Measurements from ENCODE around the gene RADX.

The RADX gene

DNA sequence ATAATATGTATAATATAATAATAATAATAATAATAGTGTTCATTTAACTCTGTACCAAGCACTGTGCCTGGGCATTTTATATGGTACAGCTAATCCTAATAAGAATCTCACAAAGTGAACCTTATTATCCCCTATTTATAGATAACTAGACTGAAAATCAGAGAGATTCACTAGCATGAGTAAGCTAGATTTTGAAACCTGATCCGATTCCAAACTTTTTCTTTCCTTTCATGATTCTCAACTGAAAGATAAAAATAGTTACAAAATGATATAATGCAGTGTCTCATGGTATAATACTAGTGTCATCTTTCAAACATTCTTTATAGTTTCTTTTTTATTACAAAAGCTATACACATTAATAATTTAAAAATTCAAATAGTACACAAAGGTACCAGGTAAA, 58.9 kb downstream of the RADX start:
- H3K36me3 ChIP-seq (ENCODE audit: control insufficient read depth, insufficient read depth, low read length): no peaks in the 10 kb centered on the region
- no peaks in the 10 kb centered on the region for H3K27me3 ChIP-seq (replicated peaks; ENCODE audit: control insufficient read depth, insufficient read depth, low read length, poor library complexity, severe bottlenecking)
- no peaks in the 10 kb centered on the region for H3K9me3 ChIP-seq (ENCODE audit: control insufficient read depth, low read length)
- DNase-seq: no peak
- H3K4me3 ChIP-seq (ENCODE audit: insufficient read depth, low read depth, low read length, poor library complexity, severe bottlenecking): no peak overlapping the region
- no peak overlapping the region for H3K27ac ChIP-seq (ENCODE audit: insufficient read depth, low read length, poor library complexity, severe bottlenecking)
- H3K4me1 ChIP-seq (ENCODE audit: control insufficient read depth, insufficient read depth, low read length, poor library complexity, severe bottlenecking): no peaks in the 10 kb centered on the region

DNA sequence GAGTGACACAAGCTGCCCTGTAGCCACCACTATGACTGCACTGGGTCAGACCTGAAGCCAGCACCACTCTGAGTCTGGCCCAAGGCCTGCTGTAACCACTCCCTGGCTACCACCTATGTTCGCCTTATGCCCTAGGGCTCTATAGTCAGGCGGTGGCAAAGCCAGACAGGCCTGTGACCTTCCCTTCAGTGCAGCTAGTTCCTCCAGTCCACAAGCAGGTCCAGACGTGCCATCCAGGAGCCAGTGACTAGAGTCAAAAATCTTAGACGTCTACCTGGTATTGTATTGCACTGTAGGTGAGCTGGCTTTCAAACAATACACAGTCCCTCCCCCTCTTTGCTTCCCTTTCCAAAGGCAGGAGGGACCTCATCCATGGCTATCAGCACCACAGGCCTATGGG, 60.7 kb downstream of the RADX start:
- DNase-seq: no peak
- H3K27ac ChIP-seq (ENCODE audit: insufficient read depth, low read length, poor library complexity, severe bottlenecking): no peak overlapping the region
- no peaks in the 10 kb centered on the region for H3K27me3 ChIP-seq (replicated peaks; ENCODE audit: control insufficient read depth, insufficient read depth, low read length, poor library complexity, severe bottlenecking)
- H3K4me1 ChIP-seq (ENCODE audit: control insufficient read depth, insufficient read depth, low read length, poor library complexity, severe bottlenecking): no peaks in the 10 kb centered on the region
- H3K36me3 ChIP-seq (ENCODE audit: control insufficient read depth, insufficient read depth, low read length): no peaks in the 10 kb centered on the region
- no peak overlapping the region for H3K4me3 ChIP-seq (ENCODE audit: insufficient read depth, low read depth, low read length, poor library complexity, severe bottlenecking)
- no peaks in the 10 kb centered on the region for H3K9me3 ChIP-seq (ENCODE audit: control insufficient read depth, low read length)

DNA sequence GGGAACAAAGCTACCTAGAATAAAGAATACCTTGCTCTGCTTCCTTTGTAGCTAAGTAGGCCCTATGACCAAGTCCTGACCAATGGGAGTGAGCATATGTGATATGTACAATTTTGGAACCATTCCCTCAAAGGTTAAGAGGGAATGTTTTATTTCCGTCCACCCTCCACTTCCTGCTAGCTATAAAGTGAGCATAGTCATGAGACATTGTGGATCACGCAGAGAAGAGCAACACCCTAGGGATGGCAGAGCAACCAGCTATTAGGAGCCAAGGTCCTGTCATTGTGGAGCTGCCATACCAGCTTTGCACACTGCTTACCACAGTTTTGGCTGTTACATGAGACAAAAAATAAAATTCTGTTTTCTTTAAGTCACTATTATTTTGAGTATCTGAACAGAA, 68.9 kb downstream of the RADX start:
- Histone ChIP-seq H3K4me3 (ENCODE audit: insufficient read depth, low read depth, low read length, poor library complexity, severe bottlenecking) (no peak overlapping the region), H3K9me3 (ENCODE audit: control insufficient read depth, low read length) (no peaks in the 10 kb centered on the region), H3K4me1 (ENCODE audit: control insufficient read depth, insufficient read depth, low read length, poor library complexity, severe bottlenecking) (no peaks in the 10 kb centered on the region), H3K27me3 (replicated peaks; ENCODE audit: control insufficient read depth, insufficient read depth, low read length, poor library complexity, severe bottlenecking) (no peaks in the 10 kb centered on the region), H3K36me3 (ENCODE audit: control insufficient read depth, insufficient read depth, low read length) (no peaks in the 10 kb centered on the region), H3K27ac (ENCODE audit: insufficient read depth, low read length, poor library complexity, severe bottlenecking) (no peak overlapping the region)
- no peak for DNase-seq

DNA sequence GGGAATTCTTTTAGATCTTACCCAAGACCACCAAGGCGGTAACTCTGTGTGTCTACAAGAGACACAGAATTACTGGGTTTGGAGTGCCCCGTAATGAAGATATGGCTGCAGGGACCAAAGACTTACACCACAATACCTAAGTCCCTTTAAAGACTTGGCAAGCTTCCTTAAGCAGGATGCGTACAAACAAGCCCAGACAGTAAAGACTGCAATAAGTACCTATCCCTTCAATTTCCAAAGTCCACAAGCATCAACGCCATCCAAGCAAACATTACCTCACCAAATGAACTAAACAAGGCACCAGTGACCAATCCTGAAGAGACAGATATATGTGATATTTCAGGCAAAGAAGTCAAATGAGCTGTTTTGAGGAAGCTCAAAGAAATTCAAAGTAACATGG, 72.4 kb downstream of the RADX start:
- Histone ChIP-seq H3K9me3 (ENCODE audit: control insufficient read depth, low read length) (no peaks in the 10 kb centered on the region), H3K27me3 (replicated peaks; ENCODE audit: control insufficient read depth, insufficient read depth, low read length, poor library complexity, severe bottlenecking) (no peaks in the 10 kb centered on the region), H3K27ac (ENCODE audit: insufficient read depth, low read length, poor library complexity, severe bottlenecking) (no peak overlapping the region), H3K4me3 (ENCODE audit: insufficient read depth, low read depth, low read length, poor library complexity, severe bottlenecking) (no peak overlapping the region), H3K36me3 (ENCODE audit: control insufficient read depth, insufficient read depth, low read length) (no peaks in the 10 kb centered on the region), H3K4me1 (ENCODE audit: control insufficient read depth, insufficient read depth, low read length, poor library complexity, severe bottlenecking) (no peaks in the 10 kb centered on the region)
- no peak for DNase-seq

DNA sequence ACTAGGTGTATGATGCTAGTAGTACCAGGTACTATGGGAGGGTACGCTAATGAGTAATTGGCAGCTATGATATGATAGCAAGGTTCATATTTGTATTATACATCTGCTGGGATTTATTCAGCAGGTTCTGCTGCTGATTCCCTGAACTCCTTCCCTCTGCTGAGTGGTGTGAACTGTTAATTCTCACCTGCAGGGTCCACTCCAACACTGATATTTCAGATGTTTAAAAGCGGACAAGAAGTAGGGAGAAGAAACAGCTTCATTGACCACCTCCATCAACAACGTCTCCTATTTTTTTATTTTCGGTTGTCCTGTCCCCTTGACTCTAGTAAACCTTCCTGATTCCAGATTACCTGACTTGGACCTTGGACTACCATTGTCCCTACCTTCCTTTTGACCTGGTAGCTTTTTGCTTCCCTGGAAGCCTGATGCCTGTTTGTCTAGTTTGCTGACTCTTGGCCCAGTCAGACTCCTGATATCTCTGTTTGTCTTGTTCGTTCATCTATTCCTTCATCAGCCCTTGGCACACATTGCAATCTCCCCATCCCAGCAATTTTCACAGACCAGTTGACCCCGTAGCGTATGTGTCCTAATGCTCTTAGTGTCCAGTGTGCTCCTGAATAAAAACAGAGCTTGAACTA, 80.8 kb downstream of the RADX start:
- no peak overlapping the region for H3K4me3 ChIP-seq (ENCODE audit: insufficient read depth, low read depth, low read length, poor library complexity, severe bottlenecking)
- no peak overlapping the region for H3K27ac ChIP-seq (ENCODE audit: insufficient read depth, low read length, poor library complexity, severe bottlenecking)
- DNase-seq: no peak
- no peaks in the 10 kb centered on the region for H3K27me3 ChIP-seq (replicated peaks; ENCODE audit: control insufficient read depth, insufficient read depth, low read length, poor library complexity, severe bottlenecking)
- no peaks in the 10 kb centered on the region for H3K4me1 ChIP-seq (ENCODE audit: control insufficient read depth, insufficient read depth, low read length, poor library complexity, severe bottlenecking)
- H3K9me3 ChIP-seq (ENCODE audit: control insufficient read depth, low read length): no peaks in the 10 kb centered on the region
- no peaks in the 10 kb centered on the region for H3K36me3 ChIP-seq (ENCODE audit: control insufficient read depth, insufficient read depth, low read length)

DNA sequence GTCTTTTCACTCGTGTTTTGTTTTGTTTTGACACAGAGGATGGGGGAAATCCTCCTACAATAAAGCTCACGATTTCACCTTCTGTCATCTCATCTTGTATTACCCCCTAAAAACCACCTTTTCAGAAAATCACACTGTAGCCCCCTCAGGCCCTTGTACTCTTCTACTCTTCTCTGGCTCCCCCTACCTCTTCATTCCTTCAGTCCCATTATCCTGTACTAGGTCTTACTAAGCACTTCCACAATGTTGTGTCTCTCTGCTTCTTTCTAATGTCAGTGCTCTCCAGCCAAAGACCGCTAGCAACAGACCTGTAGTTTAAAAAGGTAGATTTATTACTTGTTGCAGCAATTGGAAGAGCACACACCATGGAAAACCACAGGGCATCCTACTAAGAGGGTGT, 84.7 kb downstream of the RADX start:
- no peaks in the 10 kb centered on the region for H3K27me3 ChIP-seq (replicated peaks; ENCODE audit: control insufficient read depth, insufficient read depth, low read length, poor library complexity, severe bottlenecking)
- H3K9me3 ChIP-seq (ENCODE audit: control insufficient read depth, low read length): no peaks in the 10 kb centered on the region
- DNase-seq: no peak
- no peak overlapping the region for H3K4me3 ChIP-seq (ENCODE audit: insufficient read depth, low read depth, low read length, poor library complexity, severe bottlenecking)
- H3K36me3 ChIP-seq (ENCODE audit: control insufficient read depth, insufficient read depth, low read length): no peaks in the 10 kb centered on the region
- H3K27ac ChIP-seq (ENCODE audit: insufficient read depth, low read length, poor library complexity, severe bottlenecking): no peak overlapping the region
- H3K4me1 ChIP-seq (ENCODE audit: control insufficient read depth, insufficient read depth, low read length, poor library complexity, severe bottlenecking): no peaks in the 10 kb centered on the region

DNA sequence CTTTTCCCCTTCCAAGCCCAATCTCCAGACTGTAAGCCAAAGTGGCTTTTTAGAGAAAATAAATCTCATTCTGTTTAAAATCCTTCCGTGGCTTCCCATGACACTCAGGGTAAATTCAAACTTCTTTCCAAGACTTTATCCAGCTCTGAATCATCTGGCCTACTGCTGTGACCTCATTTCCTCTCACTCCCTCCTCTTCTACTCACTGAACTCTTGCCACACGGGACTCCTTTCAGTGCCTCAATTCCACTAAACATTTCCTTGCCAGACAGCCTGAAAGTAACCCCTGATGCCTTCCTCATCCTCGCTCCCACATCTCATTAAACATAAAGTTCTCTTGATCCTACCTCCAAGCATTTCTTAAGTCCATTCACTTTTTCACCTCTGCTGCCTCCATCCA, 86.9 kb downstream of the RADX start:
- H3K27ac ChIP-seq (ENCODE audit: insufficient read depth, low read length, poor library complexity, severe bottlenecking): no peak overlapping the region
- no peaks in the 10 kb centered on the region for H3K36me3 ChIP-seq (ENCODE audit: control insufficient read depth, insufficient read depth, low read length)
- no peaks in the 10 kb centered on the region for H3K4me1 ChIP-seq (ENCODE audit: control insufficient read depth, insufficient read depth, low read length, poor library complexity, severe bottlenecking)
- no peaks in the 10 kb centered on the region for H3K27me3 ChIP-seq (replicated peaks; ENCODE audit: control insufficient read depth, insufficient read depth, low read length, poor library complexity, severe bottlenecking)
- H3K9me3 ChIP-seq (ENCODE audit: control insufficient read depth, low read length): no peaks in the 10 kb centered on the region
- no peak for DNase-seq
- no peak overlapping the region for H3K4me3 ChIP-seq (ENCODE audit: insufficient read depth, low read depth, low read length, poor library complexity, severe bottlenecking)

DNA sequence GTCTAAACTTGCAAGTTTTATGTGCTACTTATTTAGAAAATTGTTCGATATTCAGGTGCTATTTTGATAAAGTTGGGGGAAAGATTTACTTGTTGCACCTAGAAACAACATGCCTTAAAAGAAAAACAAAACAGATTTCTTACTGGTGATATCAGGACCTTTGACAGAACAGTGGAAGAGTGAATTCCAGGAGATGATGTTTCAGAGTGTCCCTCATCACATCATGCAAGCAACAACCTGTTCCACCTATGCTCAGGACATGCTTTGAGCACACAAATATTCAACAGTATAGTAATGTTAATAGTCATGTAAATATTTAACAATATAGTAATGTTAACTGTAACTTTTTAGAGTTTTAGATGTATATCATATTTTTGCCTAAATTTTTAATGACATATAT, 90.9 kb downstream of the RADX start:
- H3K4me1 ChIP-seq (ENCODE audit: control insufficient read depth, insufficient read depth, low read length, poor library complexity, severe bottlenecking): no peaks in the 10 kb centered on the region
- no peak overlapping the region for H3K4me3 ChIP-seq (ENCODE audit: insufficient read depth, low read depth, low read length, poor library complexity, severe bottlenecking)
- H3K9me3 ChIP-seq (ENCODE audit: control insufficient read depth, low read length): no peaks in the 10 kb centered on the region
- no peak overlapping the region for H3K27ac ChIP-seq (ENCODE audit: insufficient read depth, low read length, poor library complexity, severe bottlenecking)
- H3K27me3 ChIP-seq (replicated peaks; ENCODE audit: control insufficient read depth, insufficient read depth, low read length, poor library complexity, severe bottlenecking): no peaks in the 10 kb centered on the region
- no peaks in the 10 kb centered on the region for H3K36me3 ChIP-seq (ENCODE audit: control insufficient read depth, insufficient read depth, low read length)
- DNase-seq: no peak

DNA sequence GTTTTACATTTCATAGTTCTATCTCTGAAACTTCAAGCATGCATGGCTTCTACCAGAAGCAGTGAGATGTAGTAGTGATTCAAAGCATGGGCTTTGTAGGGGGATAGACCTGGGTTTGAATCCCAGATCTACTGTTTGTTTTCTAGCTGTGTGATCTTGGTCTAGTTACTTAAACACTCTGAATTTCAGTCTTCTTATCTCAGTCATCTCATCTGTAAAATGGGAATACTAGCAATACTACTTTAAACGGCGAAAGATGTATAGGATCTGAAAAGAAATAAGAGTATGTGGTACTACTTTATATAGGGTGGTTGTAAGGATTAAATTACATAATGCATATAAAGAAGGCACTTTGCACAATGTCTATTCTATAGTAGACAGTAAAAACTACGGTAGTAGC, 94.7 kb downstream of the RADX start:
- no peaks in the 10 kb centered on the region for H3K9me3 ChIP-seq (ENCODE audit: control insufficient read depth, low read length)
- DNase-seq: no peak
- H3K27ac ChIP-seq (ENCODE audit: insufficient read depth, low read length, poor library complexity, severe bottlenecking): no peak overlapping the region
- H3K36me3 ChIP-seq (ENCODE audit: control insufficient read depth, insufficient read depth, low read length): no peaks in the 10 kb centered on the region
- no peak overlapping the region for H3K4me3 ChIP-seq (ENCODE audit: insufficient read depth, low read depth, low read length, poor library complexity, severe bottlenecking)
- H3K27me3 ChIP-seq (replicated peaks; ENCODE audit: control insufficient read depth, insufficient read depth, low read length, poor library complexity, severe bottlenecking): no peaks in the 10 kb centered on the region
- H3K4me1 ChIP-seq (ENCODE audit: control insufficient read depth, insufficient read depth, low read length, poor library complexity, severe bottlenecking): no peaks in the 10 kb centered on the region

DNA sequence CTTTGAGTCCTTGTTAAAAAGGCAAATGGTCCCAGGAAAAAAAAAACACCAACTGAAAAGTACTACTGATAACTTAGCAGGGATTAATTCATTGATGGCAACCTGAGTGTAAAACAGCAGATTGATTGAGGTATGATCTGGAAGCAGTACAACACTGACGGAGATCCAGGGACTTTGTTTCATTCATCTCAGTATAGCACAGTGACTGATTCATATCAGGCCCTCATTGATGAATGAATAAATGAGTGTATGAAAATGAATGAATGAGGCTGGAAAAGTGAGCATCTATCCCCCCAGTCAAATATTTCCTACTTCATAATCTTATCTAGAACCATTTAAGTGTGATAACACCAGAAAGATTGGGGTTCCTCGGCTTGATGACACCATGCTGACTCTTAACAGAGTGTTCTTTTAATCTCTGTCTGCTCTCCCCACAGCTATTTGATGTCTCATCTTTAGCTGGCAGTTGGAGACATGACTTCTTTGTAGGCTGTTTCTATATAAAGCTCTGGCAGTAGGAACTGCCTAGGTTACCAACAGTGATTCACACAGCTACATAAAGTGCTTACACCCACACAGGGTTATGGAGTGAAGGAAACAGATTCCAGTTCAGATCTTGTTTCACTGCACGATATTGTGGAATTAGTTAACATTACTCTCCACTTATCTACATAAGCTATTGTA, 96.1 kb downstream of the RADX start:
- H3K4me3 ChIP-seq (ENCODE audit: insufficient read depth, low read depth, low read length, poor library complexity, severe bottlenecking): no peak overlapping the region
- H3K9me3 ChIP-seq (ENCODE audit: control insufficient read depth, low read length): no peaks in the 10 kb centered on the region
- no peak for DNase-seq
- no peaks in the 10 kb centered on the region for H3K27me3 ChIP-seq (replicated peaks; ENCODE audit: control insufficient read depth, insufficient read depth, low read length, poor library complexity, severe bottlenecking)
- H3K4me1 ChIP-seq (ENCODE audit: control insufficient read depth, insufficient read depth, low read length, poor library complexity, severe bottlenecking): no peaks in the 10 kb centered on the region
- no peak overlapping the region for H3K27ac ChIP-seq (ENCODE audit: insufficient read depth, low read length, poor library complexity, severe bottlenecking)
- H3K36me3 ChIP-seq (ENCODE audit: control insufficient read depth, insufficient read depth, low read length): no peaks in the 10 kb centered on the region

All from effector memory CD4-positive, alpha-beta T cell (primary cell).